ENCODE results near the gene DNAJC5G.
"Not testable (repeated sequence)": the region's sequence is repeated elsewhere in the genome, so short reads cannot be mapped to it uniquely, and the experiment has no call there.

Gene DNAJC5G

DNA sequence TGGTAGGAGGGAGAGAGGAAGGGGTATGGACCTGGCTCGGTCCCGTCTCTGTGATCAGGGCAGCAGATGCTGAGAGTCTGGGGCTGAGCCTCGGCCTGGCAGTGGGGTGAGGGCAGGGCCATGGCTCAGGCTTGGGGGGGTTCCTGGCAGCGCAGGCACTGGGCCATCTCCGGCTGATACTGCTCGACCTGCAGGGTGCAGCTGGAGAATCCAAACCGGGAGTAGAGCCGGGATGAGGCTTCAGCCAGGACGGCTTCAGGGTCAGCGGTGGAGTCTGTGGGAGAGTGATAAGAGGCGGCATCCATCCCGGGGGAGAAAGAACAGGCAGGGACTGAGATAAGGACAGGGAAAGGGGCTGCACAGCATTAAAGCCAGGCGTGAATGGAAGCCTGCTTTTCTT, 20.0 kb upstream of the DNAJC5G start:
- DNase-seq: no peak

- DNase-seq: no peak
Measured at GRCh38 chr2:27255660-27256059, 19.6 kb upstream of the DNAJC5G start.

GRCh38 chr2:27256855-27257454, 18.3 kb upstream of the DNAJC5G start:
- DNase-seq: no peak

DNA sequence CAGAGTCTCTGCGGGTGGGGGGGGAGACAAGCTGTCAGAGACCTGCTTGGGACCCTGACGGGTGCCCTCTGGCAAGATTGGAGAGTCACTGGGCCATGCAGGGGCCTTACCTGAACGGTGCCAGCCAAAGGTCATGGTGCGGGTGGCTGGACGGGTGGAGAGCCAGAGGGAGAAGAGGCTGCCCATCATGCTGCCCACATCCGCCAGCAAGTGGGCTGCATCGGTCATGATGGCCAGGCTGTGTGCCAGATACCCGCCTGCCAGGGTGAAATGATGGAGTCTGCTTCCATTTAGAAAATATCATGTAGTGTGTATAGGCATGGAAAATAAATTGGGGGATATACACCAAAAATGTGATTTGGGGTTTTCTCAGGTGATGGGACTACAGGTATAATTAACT, 17.2 kb upstream of the DNAJC5G start:
- no peak for DNase-seq

DNA sequence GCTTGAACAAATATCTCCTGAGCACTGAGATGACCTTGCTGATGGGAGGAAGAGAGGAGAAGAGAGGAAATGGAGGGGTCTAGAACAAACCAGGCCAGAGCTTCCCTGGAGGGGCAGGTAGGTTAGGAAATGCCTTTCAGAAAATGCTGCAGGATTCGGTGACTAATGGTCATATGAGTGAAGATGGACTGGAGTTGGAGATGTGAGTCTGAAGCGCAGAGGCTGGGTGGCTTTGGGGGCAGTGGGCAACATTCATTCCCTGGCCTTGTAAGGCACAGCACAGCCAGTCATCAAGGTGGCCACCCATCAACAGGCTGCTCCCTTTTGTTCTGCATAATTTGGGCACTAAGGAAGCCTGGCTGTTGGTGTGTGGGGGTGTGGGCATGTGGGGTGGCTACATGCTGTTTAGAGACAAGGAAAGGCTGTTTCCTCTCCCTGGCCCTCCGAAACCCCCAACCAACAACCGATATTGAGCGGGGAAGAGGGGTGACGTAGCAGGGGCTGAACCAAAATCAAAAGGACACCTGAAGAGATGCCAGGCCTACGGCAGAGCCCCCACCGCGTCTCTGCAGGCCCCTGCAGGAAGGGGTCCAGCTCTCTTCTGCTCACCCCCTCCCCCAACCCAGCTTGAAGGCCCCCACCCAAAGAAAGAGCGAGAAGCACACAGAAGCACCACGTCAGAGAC, 13.8 kb upstream of the DNAJC5G start:
- no peak for DNase-seq

GRCh38 chr2:27261926-27262298, 13.3 kb upstream of the DNAJC5G start:
- no peak for DNase-seq

- DNase-seq: peak; percentile 84
Measured at GRCh38 chr2:27262379-27263286, 12.6 kb upstream of the DNAJC5G start, which contains the start of gene SLC30A3. Gene SLC30A3, minus strand, starts transcription at chr2:27263047. Its CDS starts 141 bp downstream, at chr2:27262906.

- DNase-seq: no peak
Measured at GRCh38 chr2:27263287-27264252, 11.7 kb upstream of the DNAJC5G start.

DNA sequence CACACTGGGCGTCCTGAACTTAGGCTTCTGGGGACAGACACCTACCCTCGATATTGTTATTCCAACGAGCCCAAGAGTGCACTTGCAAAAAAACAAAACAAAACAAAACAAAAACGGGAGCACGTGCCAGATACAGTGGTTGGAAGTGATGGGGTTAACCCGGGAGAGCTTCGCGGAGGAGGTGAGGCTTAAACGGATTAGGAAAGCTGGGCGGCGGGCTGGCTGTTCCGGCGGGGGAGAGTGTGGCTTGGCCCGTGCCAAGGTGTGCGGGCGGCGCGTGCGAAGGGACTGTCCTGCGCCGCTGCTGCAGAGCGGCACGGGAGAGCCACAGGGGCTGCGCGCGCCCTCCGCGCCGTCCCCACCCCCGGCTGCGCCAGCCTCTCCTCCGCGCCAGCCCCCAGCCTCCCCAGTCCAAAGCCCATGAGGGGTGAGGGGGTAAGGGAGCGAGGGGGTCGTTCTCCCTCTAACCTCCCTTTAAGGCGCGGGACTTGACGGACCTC, 10.9 kb upstream of the DNAJC5G start:
- DNase-seq: no peak

GRCh38 chr2:27264753-27265535, 10.3 kb upstream of the DNAJC5G start:
- DNase-seq: peak; percentile 79

GRCh38 chr2:27265536-27265870, 9.7 kb upstream of the DNAJC5G start:
- DNase-seq: no peak

- DNase-seq: not testable (repeated sequence)
Measured at GRCh38 chr2:27268296-27268695, 6.9 kb upstream of the DNAJC5G start.

GRCh38 chr2:27270131-27270530, 5.1 kb upstream of the DNAJC5G start:
- DNase-seq: no peak

DNA sequence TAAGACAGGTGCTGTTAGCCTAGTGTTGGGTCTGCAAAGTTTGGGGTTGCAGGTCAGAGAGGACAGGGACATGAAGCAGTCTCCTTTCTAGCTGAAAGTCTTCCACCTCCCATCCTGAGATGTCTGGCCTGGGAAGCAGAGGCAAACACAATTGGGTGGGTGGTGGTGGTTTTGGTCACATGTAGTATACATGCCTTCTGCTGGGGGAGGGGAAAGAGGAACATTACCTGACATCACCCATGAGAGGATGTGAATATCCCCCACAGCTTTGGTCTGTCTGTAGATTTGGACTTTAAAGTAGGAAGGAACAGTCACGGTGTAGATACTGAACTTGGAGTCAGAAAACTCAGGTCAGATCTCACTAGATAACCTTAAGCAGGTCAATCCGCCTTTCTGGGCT, 4.6 kb upstream of the DNAJC5G start:
- no peak for DNase-seq

DNA sequence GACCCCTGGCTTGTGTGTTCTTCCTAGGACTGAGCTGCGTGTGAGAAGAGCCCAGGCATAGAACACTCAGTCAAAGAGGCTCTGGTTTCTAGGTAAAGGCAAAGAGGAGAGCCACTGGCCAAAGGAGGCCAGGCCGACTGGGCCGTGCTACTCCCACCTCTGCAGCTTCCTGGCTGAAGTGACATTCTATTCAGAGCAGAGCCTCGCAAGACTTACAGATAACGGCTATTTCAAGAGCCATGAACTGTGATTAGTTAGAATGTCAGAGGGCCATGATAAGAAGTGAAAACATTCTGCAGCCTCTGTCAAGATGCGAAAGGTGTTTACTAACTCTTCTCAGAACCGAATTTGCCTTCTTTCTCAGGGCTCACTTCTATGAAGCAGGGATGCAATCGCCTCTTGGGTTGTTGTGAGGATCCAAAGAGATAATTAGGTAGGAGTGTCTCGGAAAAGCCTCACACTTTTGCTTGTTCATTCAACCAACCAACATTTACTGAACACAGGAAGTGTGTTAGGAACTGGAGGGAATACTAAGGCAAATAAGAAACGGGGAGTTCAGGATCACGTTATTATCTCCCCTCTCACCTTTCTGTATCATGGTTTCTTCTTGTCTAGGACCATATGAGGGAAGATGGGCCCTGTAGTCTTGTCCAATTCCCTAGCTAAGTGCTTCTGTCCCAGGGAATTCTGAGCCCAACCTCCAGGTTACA, 3.4 kb upstream of the DNAJC5G start:
- no peak for DNase-seq

- DNase-seq: not testable (repeated sequence)
Measured at GRCh38 chr2:27272537-27273522, 2.4 kb upstream of the DNAJC5G start.

- no peak for DNase-seq
Measured at GRCh38 chr2:27278010-27278409, 2.8 kb downstream of the DNAJC5G start.

- no peak for DNase-seq
Measured at GRCh38 chr2:27280826-27281225, 5.6 kb downstream of the DNAJC5G start.

GRCh38 chr2:27281442-27281841, 6.2 kb downstream of the DNAJC5G start:
- DNase-seq: no peak

All from activated CD8-positive, alpha-beta memory T cell treated with anti-CD3 and anti-CD28 coated beads, Interleukin-2, amount 50 U/mL, for 48 hours (primary cell).